NCI-H446 (cell line): ENCODE data around the gene SNX20.

ENCODE experiments used
- DNase-seq, 2 experiments: peaks; one replicate each; lab custom pipeline; 2025; lab: John Stamatoyannopoulos, UW

Gene SNX20

DNA sequence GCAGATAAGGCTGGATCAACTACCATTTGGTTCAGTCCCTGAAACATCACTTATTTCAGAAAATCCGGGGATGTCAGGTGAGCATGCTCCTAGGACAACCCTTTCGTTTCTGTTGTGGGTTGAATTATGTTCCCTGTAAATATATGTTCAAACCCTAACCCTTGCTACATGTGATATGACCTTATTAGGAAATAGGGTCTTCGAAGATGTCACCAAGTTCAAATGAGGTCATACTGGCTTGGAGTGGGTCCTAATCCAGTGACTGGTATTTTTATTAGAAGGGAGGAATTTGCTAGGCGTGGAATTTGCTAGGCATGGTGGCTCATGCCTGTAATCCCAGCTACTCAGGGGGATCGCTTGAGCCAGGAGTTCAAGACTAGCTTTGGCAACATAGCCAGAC lies 21.3 kb downstream of the SNX20 start:
- DNase-seq, result no peak

- no peak for DNase-seq
Measured at GRCh38 chr16:50657241-50657640, 23.9 kb downstream of the SNX20 start.

GRCh38 chr16:50655558-50656055 lies 25.5 kb downstream of the SNX20 start:
- no peak for DNase-seq

DNA sequence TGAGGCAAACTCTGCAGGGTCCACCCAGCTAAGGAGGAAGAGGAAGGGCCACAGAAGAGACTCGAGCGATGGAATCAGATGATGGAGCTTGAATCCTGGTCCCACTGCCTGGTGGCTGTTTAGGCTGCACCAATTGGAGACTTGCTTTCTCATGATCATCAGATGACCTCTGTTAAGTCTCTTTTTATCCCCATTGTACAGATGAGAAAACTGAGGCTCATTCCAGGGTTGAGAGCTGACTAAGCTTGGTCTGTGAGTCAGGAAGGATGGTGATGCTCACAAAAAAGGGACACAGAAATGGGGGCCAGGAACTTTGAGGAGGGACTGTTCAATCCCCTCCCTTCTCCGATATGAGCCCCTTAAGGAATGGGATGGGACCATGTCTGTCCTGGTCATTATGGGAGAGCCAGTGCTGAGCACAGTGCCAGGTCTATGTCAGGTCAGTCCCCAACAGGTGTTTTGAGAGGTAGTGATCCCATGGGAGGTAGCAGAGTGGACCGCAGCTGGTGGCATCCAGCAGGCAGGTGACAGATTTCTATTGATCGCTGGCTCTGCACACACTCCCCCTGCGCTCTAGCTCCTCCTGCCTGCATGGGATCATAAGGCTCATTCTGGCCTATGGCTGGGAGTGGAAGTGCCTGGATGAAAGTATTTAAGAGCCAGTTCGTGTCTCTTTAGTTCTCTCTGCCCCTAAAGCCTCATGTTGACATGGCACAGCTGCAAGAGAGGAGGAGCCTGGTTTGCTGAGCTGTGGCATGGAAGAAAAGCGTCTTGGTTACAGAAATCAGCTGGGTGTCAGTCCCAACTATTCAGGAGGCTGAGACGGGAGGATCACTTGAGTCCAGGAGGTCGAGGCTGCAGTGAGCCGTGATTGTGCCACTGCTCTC lies 27.2 kb downstream of the SNX20 start:
- no peak for DNase-seq

DNA sequence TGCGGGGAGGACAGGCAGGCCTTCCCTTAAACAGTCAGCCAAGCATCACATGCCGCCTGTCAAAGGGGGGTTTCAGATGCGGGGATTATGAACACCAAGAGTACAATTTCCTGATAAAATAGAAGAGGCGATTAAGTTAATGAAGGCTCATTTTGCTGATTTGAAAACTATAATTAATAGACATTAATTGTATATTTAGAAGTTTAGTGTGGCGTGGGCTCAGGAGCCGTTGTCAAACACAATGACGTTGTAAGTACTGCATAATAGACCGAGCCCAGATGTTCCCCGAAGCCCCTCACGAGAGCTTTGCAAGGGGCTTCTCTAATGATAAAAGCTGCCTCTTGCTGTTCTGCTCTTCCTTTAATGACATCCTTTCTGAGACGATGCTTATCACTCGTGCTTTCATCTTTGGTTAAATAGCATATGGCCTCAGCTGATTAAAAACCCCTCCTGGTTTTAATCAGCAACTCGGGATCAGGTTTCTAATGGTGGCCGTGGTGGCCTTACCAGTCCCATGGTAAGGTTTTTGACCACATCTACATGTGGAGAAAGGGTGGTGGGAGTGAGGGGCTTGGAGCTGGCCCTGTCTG lies 28.2 kb downstream of the SNX20 start:
- no peak for DNase-seq

DNA sequence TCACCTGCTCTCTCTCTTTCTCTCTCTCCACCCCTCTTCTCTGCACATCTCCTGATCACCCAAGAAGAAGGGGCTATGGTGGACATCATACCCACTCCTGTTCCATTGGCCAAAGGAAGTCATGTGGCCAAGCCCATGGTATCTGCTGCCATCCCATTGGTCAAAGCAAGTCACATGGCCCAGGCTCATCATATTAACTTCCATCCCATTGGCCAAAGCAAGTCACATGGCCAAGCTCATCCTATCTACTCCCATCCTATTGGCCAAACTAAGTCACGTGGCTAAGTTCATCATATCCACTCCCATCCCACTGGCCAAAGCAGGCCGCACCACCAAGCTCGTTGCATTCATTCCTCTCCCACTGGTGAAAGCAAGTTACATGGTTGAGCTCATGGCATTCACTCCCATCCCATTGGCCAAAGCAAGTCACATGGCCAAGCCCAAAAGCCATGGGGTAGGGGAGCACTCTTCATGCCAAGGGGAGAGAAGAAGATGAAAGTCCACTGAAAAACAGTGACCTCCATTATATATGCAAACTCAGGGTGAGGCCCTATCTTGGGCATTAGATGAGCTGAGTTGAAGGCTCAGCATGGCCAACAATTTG lies 29.2 kb downstream of the SNX20 start:
- no peak for DNase-seq

DNA sequence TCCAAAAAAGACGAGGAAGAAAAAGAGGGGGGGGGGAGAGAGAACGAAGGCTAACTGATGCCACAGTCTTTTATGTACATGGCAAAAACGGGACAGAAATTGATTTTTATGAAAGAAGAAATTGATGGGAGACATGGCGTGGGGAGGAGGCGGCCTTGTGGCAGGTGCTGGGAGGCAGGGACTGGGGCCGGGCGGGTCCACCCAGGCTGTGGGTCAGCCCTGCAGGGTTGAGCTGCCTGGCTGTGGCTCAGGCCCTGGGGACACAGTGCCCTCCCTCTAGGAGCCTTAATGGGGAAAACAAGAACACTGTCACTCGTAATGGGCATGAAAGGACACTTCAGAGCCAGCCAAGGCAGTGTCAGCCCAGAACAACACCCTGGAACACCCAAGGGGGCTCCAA lies 34.8 kb downstream of the SNX20 start:
- DNase-seq, result no peak

GRCh38 chr16:50645563-50646220 lies 35.4 kb downstream of the SNX20 start:
- DNase-seq, result no peak

DNA sequence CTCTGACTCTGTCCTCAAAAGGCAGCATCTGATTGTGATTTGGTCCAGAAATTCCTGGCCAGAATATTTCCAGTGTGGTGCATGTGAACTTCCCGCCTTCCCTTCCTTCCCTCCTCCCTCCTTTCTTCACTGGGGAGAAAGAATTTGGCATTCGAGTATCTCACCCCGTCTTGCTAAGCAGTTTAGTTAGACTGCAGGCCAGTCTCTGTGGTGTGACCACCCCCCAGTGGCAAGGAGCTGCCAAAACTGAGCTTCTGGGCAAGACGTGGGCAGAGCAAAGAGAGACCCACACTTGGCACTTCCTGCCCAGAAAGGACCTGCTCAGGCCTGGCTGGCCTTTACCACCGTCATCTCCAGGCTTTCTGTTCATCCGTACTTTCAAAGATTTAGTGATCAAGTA lies 36.4 kb downstream of the SNX20 start:
- peak in 1 of 2 experiments; percentile 25 for DNase-seq

- no peak for DNase-seq
Measured at GRCh38 chr16:50644245-50644644, 36.9 kb downstream of the SNX20 start.

DNA sequence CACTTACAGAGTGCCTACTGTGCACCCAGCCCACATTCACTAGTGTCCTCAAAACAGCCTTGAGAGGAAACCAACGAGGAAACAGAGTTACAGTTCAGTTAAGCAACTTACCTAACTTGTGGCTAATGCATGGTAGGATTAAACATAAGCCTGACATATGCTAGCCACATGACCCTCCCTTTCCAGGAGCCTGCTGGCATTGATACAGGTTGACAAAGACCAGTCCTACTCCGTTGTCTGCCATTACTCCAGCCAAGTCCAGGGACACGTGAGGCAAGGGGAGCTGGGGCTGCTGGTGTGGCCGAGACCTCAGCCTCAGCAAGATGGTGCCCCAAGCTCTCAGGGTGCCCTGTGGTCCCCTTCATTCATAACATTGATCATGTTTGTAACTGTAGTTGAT lies 37.9 kb downstream of the SNX20 start:
- no peak for DNase-seq

DNA sequence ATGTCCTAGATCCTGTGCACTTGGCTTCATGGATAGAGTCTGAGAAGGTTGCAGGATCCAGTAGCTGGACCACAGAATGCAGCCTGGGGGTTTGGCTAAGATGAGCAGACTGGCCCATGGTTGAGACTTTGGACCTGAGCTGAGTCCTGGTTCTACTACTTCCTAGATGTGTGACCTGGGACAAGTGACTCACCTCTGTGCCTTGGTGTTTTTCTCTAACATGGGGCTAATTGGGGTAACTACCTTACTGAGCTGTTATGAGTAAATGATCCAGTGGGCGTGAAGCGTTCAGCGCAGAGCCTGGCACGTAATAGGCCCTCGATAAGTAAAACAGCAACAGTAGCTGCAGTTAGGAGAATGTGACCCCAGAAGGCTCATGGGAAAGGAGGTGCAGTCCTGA lies 38.8 kb downstream of the SNX20 start:
- DNase-seq, result no peak

- DNase-seq, result no peak
Measured at GRCh38 chr16:50641818-50642187, 39.3 kb downstream of the SNX20 start.

DNA sequence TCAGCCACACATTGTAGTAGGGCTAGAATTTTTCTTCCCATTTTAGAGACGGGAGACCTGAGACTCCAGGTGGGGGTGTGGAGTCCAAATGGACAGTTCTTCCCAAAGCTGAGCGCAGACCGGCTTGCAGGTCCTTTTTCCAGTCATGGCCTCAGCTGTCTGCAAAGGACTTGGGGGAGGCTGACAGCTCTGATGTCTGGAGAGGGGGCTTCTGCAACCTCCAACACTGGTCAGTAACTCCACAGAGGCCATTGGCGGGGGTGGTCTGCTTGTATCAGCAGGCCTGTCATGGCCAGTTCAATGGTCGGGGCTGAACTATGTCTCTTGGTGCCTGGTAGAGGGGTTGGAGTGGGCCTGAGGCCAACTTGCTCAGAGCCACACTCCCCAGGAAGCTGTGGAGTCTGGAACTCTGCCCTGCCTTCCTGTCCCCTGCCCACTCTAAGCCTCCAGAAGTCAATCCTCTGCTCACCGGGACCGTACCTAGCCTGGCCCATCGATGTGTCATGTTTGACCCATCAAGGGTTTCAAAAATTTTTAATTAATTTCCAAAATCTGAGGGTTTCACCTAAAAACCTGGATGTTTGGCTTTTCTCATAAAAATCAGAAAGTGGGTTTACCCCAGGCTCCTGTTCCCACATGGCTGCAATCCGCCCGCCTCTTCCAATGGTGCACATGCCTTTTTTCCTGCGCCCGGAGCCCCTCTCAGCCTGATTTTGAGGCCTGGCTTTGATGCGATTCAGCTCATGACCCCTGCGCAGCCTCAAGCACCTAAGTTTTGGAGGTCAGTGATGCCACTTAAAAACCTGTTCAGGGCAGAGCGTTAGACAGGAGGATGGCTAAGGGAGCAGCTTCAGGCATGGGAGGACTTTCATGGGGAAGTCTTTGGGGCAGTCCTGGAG lies 39.9 kb downstream of the SNX20 start:
- DNase-seq, result no peak

GRCh38 chr16:50640391-50640790 lies 40.7 kb downstream of the SNX20 start:
- DNase-seq, result no peak

- no peak for DNase-seq
Measured at GRCh38 chr16:50638816-50639670, 42.1 kb downstream of the SNX20 start.

DNA sequence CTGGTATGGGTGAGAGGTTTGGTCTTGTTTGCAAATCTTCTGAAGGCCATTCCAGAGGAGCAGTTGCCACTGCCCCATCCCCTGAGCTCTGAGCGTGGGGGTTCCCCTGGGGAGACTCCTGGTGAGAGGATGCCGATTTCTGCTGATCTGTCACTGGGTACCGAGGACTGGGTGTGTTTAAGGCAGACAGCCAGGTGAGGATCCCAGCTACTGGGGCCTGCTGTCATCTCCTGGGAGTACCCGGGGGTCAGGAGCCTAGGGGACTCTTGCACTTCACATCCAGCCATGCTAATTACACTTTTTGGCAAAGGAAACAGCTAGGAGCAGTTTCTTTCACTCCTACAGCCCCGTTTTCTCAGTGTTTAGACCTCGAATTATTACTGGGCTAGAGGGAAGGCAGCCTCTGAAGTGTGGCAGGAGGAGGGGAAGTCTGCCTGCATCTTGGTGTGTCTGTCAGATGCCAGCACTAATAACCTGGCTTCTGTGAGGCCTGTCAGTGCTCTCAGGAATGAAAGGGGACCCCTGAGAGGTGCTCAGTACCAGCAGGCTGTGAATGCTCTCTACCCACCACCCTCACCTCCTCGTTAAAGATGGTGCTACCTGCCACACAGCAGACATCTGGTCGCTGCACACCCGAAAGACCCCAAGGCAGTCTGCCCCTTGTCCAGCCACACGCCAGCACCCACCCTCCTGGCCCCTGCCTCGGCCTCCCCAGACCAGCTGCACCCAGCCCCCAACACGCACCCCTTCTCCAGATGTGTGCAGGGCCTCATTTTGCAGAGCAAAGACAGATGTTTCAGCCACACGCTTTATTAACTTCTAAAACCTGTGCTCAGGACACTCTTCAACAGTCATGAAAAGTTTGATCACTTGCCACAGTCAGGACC lies 43.2 kb downstream of the SNX20 start:
- no peak for DNase-seq

DNA sequence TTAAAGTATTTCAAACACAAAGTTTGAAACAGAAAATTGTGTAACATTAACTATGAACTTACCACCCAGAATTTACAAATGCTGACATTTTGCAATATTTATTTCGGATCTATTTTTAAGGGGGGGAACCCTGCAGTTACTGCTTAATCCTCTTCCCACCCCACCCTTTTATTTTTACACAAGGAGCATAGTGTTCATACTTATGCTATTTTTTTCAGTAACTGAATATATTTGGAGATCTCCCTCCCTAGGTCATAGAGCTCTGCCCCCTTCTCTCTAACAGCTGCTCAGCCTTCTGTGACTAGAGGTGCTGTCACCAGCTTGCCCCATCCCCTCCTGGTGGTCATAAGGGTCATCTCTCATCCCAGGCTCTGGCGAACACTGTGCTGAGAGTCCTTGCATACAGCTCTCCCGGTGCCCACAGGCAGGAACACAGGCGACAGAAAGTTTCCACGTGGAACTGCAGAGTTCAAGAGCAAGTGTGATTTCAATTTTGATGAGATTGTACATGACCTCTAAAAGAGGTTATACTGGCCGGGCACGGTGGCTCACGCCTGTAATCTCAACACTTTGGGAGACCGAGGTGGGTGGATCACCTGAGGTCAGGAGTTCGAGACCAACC lies 44.2 kb downstream of the SNX20 start:
- DNase-seq, result no peak
